ENCODE results near the gene COL24A1. TPM values are rescaled to one million over a fixed set of nuclear protein-coding genes. Genes with fewer than 3 reads are reported as not detected.

Gene COL24A1
- total and polyA plus RNA-seq, 4 donors, result 0.33 to 16.7 (median 0.67) TPM

DNA sequence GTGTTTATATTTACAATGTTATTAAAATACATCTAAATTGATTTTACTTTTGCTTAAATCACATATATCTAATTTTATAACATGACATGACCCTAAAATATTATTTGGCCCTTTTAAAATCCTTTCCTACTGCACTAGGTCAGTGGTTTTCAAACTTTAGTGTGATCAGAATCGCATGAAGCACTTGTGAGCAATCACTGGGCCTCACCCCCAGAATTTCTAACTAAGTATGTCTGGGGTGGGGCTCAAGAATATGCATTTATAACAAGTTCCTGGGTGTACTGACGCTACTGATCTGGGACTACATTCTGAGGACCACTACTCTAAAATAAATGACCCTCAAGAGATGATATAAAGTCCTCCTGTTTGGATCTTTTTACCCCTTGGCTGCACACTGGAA, 8.8 kb downstream of the COL24A1 start:
- H3K27ac ChIP-seq (ENCODE audit: low read depth in 1 of 2, low read length in 1 of 2), result no peak overlapping the region
- WGBS, 2 donors, result 86 to 94% methylated on average over 2 of the region's 2 CpGs

DNA sequence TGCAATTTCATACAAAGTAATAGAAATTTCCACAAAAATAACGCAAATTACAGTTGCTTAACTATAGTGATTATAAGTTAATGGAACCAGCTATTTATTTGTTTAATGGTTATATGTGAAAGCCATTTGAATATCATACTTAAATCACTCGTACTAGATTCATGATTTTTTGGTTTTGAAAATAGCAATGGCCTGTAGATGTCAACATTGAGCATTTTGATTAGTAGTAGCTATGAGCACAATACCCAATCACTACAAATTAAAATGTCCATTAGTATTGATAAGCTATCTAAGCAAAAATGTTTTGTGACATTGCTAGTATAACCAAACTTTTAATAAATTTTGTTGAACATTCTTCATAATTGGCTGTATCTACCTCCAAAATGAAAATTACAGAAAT, 10.0 kb downstream of the COL24A1 start:
- Histone ChIP-seq H3K4me3 (no peak overlapping the region), H3K9me3 (ENCODE audit: control insufficient read depth in 4 of 4, insufficient read depth in 3 of 4, low read length in 3 of 4) (no peaks in the 10 kb centered on the region), H3K9ac (ENCODE audit: insufficient read depth in 1 of 2, low read length in 2 of 2) (no peak overlapping the region), H3K27ac (ENCODE audit: low read depth in 1 of 2, low read length in 1 of 2) (no peak overlapping the region), H3K36me3 (ENCODE audit: control insufficient read depth in 4 of 4, insufficient read depth in 4 of 4, low read length in 4 of 4) (peaks cover 0 to 4% (median 0%) of the 10 kb centered on the region in 4 donors), H3K27me3 (ENCODE audit: control insufficient read depth in 3 of 3, insufficient read depth in 3 of 3, low read length in 2 of 3) (no peaks in the 10 kb centered on the region), H3K4me1 (ENCODE audit: control insufficient read depth in 5 of 5, insufficient read depth in 5 of 5, low read length in 5 of 5) (peaks cover 0 to 5% (median 0%) of the 10 kb centered on the region in 5 donors)
- 78 to 80% methylated on average over 2 of the region's 2 CpGs for WGBS, 2 donors
- TF ChIP-seq, protein P1, sequence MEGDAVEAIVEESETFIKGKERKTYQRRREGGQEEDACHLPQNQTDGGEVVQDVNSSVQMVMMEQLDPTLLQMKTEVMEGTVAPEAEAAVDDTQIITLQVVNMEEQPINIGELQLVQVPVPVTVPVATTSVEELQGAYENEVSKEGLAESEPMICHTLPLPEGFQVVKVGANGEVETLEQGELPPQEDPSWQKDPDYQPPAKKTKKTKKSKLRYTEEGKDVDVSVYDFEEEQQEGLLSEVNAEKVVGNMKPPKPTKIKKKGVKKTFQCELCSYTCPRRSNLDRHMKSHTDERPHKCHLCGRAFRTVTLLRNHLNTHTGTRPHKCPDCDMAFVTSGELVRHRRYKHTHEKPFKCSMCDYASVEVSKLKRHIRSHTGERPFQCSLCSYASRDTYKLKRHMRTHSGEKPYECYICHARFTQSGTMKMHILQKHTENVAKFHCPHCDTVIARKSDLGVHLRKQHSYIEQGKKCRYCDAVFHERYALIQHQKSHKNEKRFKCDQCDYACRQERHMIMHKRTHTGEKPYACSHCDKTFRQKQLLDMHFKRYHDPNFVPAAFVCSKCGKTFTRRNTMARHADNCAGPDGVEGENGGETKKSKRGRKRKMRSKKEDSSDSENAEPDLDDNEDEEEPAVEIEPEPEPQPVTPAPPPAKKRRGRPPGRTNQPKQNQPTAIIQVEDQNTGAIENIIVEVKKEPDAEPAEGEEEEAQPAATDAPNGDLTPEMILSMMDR (IDR thresholded peaks at IDR 0.05; ENCODE audit: control extremely low read depth, extremely low read depth), result no peak
- DNase-seq (no peak), ATAC-seq (ENCODE audit: insufficient read depth, low FRiP score) (no peak)

More for the DNA sequence above, 8.8 kb downstream of the COL24A1 start:
- no peak for ATAC-seq (ENCODE audit: insufficient read depth, low FRiP score)
- DNase-seq, result no peak
- Histone ChIP-seq H3K4me1 (ENCODE audit: control insufficient read depth in 5 of 5, insufficient read depth in 5 of 5, low read length in 5 of 5) (peaks cover 0 to 11% (median 0%) of the 10 kb centered on the region in 5 donors), H3K9me3 (ENCODE audit: control insufficient read depth in 4 of 4, insufficient read depth in 3 of 4, low read length in 3 of 4) (no peaks in the 10 kb centered on the region), H3K9ac (ENCODE audit: insufficient read depth in 1 of 2, low read length in 2 of 2) (no peak overlapping the region), H3K36me3 (ENCODE audit: control insufficient read depth in 4 of 4, insufficient read depth in 4 of 4, low read length in 4 of 4) (peaks cover 0 to 4% (median 0%) of the 10 kb centered on the region in 4 donors), H3K4me3 (no peak overlapping the region), H3K27me3 (ENCODE audit: control insufficient read depth in 3 of 3, insufficient read depth in 3 of 3, low read length in 2 of 3) (no peaks in the 10 kb centered on the region)
- TF ChIP-seq, protein P1 (IDR thresholded peaks at IDR 0.05; ENCODE audit: control extremely low read depth, extremely low read depth), result no peak

DNA sequence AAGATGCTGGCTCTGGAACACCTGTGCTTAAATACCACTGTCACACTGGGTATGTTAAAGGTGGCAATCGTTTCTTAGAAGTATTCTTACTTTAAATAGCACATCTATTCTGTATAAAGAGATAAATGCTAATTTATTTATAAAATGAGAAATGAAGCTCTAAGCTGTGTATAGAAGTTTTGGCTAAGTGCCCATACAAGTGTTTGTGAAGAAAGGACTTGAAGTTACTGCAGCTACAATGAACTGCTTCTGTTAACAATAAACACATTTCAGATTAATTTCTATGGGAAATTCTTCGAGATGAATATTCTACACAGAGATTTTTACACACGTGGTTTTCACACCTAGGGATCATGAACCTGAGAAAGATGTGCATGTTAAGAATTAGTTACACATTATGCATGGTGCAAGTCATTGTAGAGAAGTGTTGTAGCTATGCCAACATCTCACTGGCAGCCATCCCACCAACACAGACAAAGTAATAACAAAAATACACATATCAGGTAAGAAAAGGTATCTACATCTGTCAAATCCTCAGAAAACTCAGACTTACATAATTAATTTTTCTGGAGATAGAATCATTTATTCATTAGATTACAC, 16.2 kb downstream of the COL24A1 start:
- Histone ChIP-seq H3K36me3 (ENCODE audit: control insufficient read depth in 4 of 4, insufficient read depth in 4 of 4, low read length in 4 of 4) (peaks cover 0 to 22% (median 4%) of the 10 kb centered on the region in 4 donors), H3K9ac (ENCODE audit: insufficient read depth in 1 of 2, low read length in 2 of 2) (no peak overlapping the region), H3K27ac (ENCODE audit: low read depth in 1 of 2, low read length in 1 of 2) (no peak overlapping the region), H3K27me3 (ENCODE audit: control insufficient read depth in 3 of 3, insufficient read depth in 3 of 3, low read length in 2 of 3) (no peaks in the 10 kb centered on the region), H3K4me3 (no peak overlapping the region), H3K4me1 (ENCODE audit: control insufficient read depth in 5 of 5, insufficient read depth in 5 of 5, low read length in 5 of 5) (peaks cover 0 to 11% (median 0%) of the 10 kb centered on the region in 5 donors), H3K9me3 (ENCODE audit: control insufficient read depth in 4 of 4, insufficient read depth in 3 of 4, low read length in 3 of 4) (no peaks in the 10 kb centered on the region)
- peak in 2 of 3 donors; percentile 57 to 68 for DNase-seq
- no peak for ATAC-seq (ENCODE audit: insufficient read depth, low FRiP score)
- TF ChIP-seq, protein P1 (IDR thresholded peaks at IDR 0.05; ENCODE audit: control extremely low read depth, extremely low read depth), result no peak
- 56 to 57% methylated on average over 3 of the region's 3 CpGs for WGBS, 2 donors

Data from lung (tissue), 12 donors.